ENCODE results near the gene VPS16. TPM values are rescaled to one million over a fixed set of nuclear protein-coding genes. Genes with fewer than 3 reads are reported as not detected.

The VPS16 gene
- total RNA-seq, 1 donor from 2014 or later: 24.9 TPM

DNA sequence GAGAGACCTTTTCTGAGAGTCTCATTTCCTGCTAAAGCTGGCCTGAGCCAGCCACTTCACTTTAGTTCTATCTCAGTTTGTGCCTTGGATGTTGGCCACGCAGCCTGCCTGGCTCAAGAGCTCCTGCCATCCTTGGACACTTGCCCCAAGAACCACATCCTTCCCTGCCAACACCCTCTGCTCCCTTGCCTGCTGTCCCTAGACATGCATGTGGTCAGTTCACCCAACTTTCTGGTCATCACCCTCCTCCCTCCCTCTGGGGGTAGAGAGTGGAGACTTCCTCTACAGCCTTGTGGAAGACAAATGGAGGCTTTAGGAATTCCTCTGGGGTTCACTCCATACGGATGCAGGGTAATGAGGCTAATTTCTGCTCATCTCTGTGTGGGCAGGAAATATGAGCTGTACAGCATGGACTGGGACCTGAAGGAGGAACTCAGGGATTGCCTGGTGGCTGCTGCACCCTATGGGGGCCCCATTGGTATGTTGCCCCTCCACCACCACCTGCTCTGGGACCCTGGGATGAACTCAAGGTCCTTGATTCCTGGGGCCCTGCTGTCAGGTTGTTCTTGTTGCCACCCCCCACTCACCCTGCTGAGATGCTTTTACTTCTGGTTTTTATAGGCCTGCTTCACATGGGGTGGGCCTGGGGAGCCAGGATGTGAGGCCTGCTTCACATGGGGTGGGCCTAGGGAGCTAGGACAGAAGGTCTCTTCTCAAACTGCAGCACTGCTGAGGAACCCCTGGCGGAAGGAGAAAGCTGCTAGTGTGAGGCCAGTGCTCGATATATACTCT lies 19.0 kb downstream of the VPS16 start:
- no peaks in the 10 kb centered on the region for H3K27me3 Mint-ChIP-seq (ENCODE audit: low read depth, unreplicated experiment)
- TF ChIP-seq, protein P1, sequence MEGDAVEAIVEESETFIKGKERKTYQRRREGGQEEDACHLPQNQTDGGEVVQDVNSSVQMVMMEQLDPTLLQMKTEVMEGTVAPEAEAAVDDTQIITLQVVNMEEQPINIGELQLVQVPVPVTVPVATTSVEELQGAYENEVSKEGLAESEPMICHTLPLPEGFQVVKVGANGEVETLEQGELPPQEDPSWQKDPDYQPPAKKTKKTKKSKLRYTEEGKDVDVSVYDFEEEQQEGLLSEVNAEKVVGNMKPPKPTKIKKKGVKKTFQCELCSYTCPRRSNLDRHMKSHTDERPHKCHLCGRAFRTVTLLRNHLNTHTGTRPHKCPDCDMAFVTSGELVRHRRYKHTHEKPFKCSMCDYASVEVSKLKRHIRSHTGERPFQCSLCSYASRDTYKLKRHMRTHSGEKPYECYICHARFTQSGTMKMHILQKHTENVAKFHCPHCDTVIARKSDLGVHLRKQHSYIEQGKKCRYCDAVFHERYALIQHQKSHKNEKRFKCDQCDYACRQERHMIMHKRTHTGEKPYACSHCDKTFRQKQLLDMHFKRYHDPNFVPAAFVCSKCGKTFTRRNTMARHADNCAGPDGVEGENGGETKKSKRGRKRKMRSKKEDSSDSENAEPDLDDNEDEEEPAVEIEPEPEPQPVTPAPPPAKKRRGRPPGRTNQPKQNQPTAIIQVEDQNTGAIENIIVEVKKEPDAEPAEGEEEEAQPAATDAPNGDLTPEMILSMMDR (IDR thresholded peaks at IDR 0.05; ENCODE audit: insufficient read depth, low read depth, low read length): no peak
- TF ChIP-seq EZH2 (IDR thresholded peaks at IDR 0.05; ENCODE audit: insufficient read depth, low read length): no peak
- H3K9me3 Mint-ChIP-seq (ENCODE audit: unreplicated experiment): no peaks in the 10 kb centered on the region
- Histone ChIP-seq H3K79me2 (ENCODE audit: insufficient read depth, low read length) (no peaks in the 10 kb centered on the region), H3K4me3 (ENCODE audit: insufficient read depth, low read depth, low read length) (no peak overlapping the region), H3K9me3 (ENCODE audit: insufficient read depth, low read depth, low read length) (no peaks in the 10 kb centered on the region), H2AFZ (ENCODE audit: low read depth, low read length) (no peak overlapping the region), H3K4me2 (ENCODE audit: low read length) (no peak overlapping the region), H3K27ac (ENCODE audit: low read depth, low read length) (no peak overlapping the region), H4K20me1 (ENCODE audit: insufficient read depth, low read length) (peaks cover 18% of the 10 kb centered on the region), H3K4me1 (ENCODE audit: insufficient read depth, low read length) (peaks cover 3% of the 10 kb centered on the region), H3K36me3 (ENCODE audit: insufficient read depth, low read length) (no peaks in the 10 kb centered on the region), H3K9ac (ENCODE audit: low read length) (no peak overlapping the region), H3K27me3 (ENCODE audit: insufficient read depth, low read length) (no peaks in the 10 kb centered on the region)
- no peak for FAIRE-seq
- H3K27ac Mint-ChIP-seq (ENCODE audit: unreplicated experiment): no peak overlapping the region
- DNase-seq (ENCODE audit: low read depth): peak; percentile 31
- H3K4me1 Mint-ChIP-seq (ENCODE audit: low read depth, unreplicated experiment): no peaks in the 10 kb centered on the region
- H3K4me3 Mint-ChIP-seq (ENCODE audit: unreplicated experiment): no peak overlapping the region
- peaks cover 15% of the 10 kb centered on the region for H3K36me3 Mint-ChIP-seq (ENCODE audit: low read depth, unreplicated experiment)

DNA sequence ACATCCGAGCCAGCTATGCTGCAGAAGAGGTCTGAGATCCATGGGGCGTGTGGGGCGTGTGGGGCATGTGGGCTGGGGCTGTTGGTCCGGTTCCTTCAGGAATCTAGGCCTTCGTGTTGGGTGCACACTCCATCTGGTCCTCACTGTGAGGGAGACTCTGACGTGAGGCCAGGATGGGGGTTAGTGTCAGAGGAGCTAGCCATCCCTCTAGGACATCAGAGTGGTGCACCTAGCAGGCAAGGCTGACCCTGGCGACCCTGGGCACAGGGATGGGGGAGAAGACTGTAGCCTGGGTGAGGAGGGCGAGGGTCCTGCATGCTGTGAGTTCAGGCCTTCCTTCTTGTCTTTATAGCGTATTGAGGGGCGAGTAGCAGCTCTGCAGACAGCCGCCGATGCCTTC lies 24.1 kb downstream of the VPS16 start:
- no peaks in the 10 kb centered on the region for H3K4me1 Mint-ChIP-seq (ENCODE audit: low read depth, unreplicated experiment)
- H3K27ac Mint-ChIP-seq (ENCODE audit: unreplicated experiment): no peak overlapping the region
- no peak overlapping the region for H3K4me3 ChIP-seq (ENCODE audit: insufficient read depth, low read depth, low read length)
- no peaks in the 10 kb centered on the region for H3K36me3 ChIP-seq (ENCODE audit: insufficient read depth, low read length)
- H4K20me1 ChIP-seq (ENCODE audit: insufficient read depth, low read length): peaks cover 6% of the 10 kb centered on the region
- FAIRE-seq (no peak), DNase-seq (ENCODE audit: low read depth) (no peak)
- H3K36me3 Mint-ChIP-seq (ENCODE audit: low read depth, unreplicated experiment): peaks cover 25% of the 10 kb centered on the region
- no peak overlapping the region for H3K4me2 ChIP-seq (ENCODE audit: low read length)
- H3K79me2 ChIP-seq (ENCODE audit: insufficient read depth, low read length): no peaks in the 10 kb centered on the region
- peaks cover 2% of the 10 kb centered on the region for H3K27me3 Mint-ChIP-seq (ENCODE audit: low read depth, unreplicated experiment)
- H3K9me3 Mint-ChIP-seq (ENCODE audit: unreplicated experiment): no peaks in the 10 kb centered on the region
- no peaks in the 10 kb centered on the region for H3K4me1 ChIP-seq (ENCODE audit: insufficient read depth, low read length)
- no peaks in the 10 kb centered on the region for H3K27me3 ChIP-seq (ENCODE audit: insufficient read depth, low read length)
- H3K27ac ChIP-seq (ENCODE audit: low read depth, low read length): no peak overlapping the region
- H3K4me3 Mint-ChIP-seq (ENCODE audit: unreplicated experiment): no peak overlapping the region
- H3K9me3 ChIP-seq (ENCODE audit: insufficient read depth, low read depth, low read length): no peaks in the 10 kb centered on the region
- TF ChIP-seq, protein P1 (IDR thresholded peaks at IDR 0.05; ENCODE audit: insufficient read depth, low read depth, low read length): no peak
- no peak for TF ChIP-seq EZH2 (IDR thresholded peaks at IDR 0.05; ENCODE audit: insufficient read depth, low read length)
- no peak overlapping the region for H3K9ac ChIP-seq (ENCODE audit: low read length)
- H2AFZ ChIP-seq (ENCODE audit: low read depth, low read length): no peak overlapping the region

DNA sequence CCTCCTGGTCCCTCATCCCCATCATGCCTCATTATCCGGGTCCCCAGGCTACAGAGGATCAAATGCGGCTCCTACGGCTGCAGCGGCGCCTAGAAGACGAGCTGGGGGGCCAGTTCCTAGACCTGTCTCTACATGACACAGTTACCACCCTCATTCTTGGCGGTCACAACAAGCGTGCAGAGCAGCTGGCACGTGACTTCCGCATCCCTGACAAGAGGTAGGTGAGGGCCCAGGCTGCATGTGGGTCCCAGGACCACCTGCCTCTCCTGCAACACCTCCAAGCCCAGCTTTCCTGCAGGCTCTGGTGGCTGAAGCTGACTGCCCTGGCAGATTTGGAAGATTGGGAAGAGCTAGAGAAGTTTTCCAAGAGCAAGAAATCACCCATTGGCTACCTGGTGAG lies 24.6 kb downstream of the VPS16 start:
- TF ChIP-seq EZH2 (IDR thresholded peaks at IDR 0.05; ENCODE audit: insufficient read depth, low read length): no peak
- TF ChIP-seq, protein P1 (IDR thresholded peaks at IDR 0.05; ENCODE audit: insufficient read depth, low read depth, low read length): no peak
- Histone ChIP-seq H3K27me3 (ENCODE audit: insufficient read depth, low read length) (no peaks in the 10 kb centered on the region), H2AFZ (ENCODE audit: low read depth, low read length) (no peak overlapping the region), H3K4me1 (ENCODE audit: insufficient read depth, low read length) (no peaks in the 10 kb centered on the region), H3K9ac (ENCODE audit: low read length) (no peak overlapping the region), H3K79me2 (ENCODE audit: insufficient read depth, low read length) (no peaks in the 10 kb centered on the region), H3K4me2 (ENCODE audit: low read length) (no peak overlapping the region), H3K36me3 (ENCODE audit: insufficient read depth, low read length) (no peaks in the 10 kb centered on the region), H4K20me1 (ENCODE audit: insufficient read depth, low read length) (peaks cover 3% of the 10 kb centered on the region), H3K27ac (ENCODE audit: low read depth, low read length) (no peak overlapping the region), H3K9me3 (ENCODE audit: insufficient read depth, low read depth, low read length) (no peaks in the 10 kb centered on the region), H3K4me3 (ENCODE audit: insufficient read depth, low read depth, low read length) (no peak overlapping the region)
- no peak overlapping the region for H3K27ac Mint-ChIP-seq (ENCODE audit: unreplicated experiment)
- no peak overlapping the region for H3K4me3 Mint-ChIP-seq (ENCODE audit: unreplicated experiment)
- H3K36me3 Mint-ChIP-seq (ENCODE audit: low read depth, unreplicated experiment): peaks cover 25% of the 10 kb centered on the region
- H3K27me3 Mint-ChIP-seq (ENCODE audit: low read depth, unreplicated experiment): peaks cover 2% of the 10 kb centered on the region
- H3K4me1 Mint-ChIP-seq (ENCODE audit: low read depth, unreplicated experiment): no peaks in the 10 kb centered on the region
- no peak for FAIRE-seq
- DNase-seq (ENCODE audit: low read depth): no peak
- no peaks in the 10 kb centered on the region for H3K9me3 Mint-ChIP-seq (ENCODE audit: unreplicated experiment)

Measured in astrocyte (in vitro differentiated cells and primary cell).